HAP-1 (cell line): ENCODE data around the gene DCK.
A peak's percentile ranks its signal among the peaks of the same experiment; 100 is the strongest.
"Not testable (repeated sequence)": the region's sequence is repeated elsewhere in the genome, so short reads cannot be mapped to it uniquely, and the experiment has no call there.

Experiments
- DNase-seq, 2 experiments: peaks; one replicate each; pipeline ENCODE4 v3.0.0-alpha.2; 2016 to 2020; ENCODE audit warnings: low spot score in 2 of 2
- H3K27me3 ChIP-seq: fragments of 250-450 bp; sonication (Bioruptor Pico); 2 replicates; pipeline ENCODE4 v1.5.1; 2020; ENCODE audit warnings: low read depth, mild to moderate bottlenecking, moderate library complexity
- H3K36me3 ChIP-seq: fragments of 250-450 bp; sonication (Bioruptor Pico); replicated peaks from 2 replicates; pipeline ENCODE4 v1.5.1; 2020; ENCODE audit warnings: mild to moderate bottlenecking
- H3K4me1 ChIP-seq: fragments of 250-450 bp; sonication (Bioruptor Pico); 2 replicates; pipeline ENCODE4 v1.5.1; 2020; ENCODE audit warnings: mild to moderate bottlenecking
- H3K4me3 ChIP-seq: fragments of 250-450 bp; sonication (Bioruptor Pico); 2 replicates; pipeline ENCODE4 v1.5.1; 2020; ENCODE audit warnings: mild to moderate bottlenecking, moderate library complexity
- H3K9me3 ChIP-seq: fragments of 250-450 bp; sonication (Bioruptor Pico); 2 replicates; pipeline ENCODE4 v1.5.1; 2020; ENCODE audit warnings: mild to moderate bottlenecking, moderate library complexity
- in situ Hi-C: fragments of 300-500 bp; cut with MboI; formaldehyde crosslinking; loops from 3 replicates; pipeline ENCODE4 v1.14.3; 2020; ENCODE audit warnings: low sequenced_read_pairs, inconsistent platforms, mixed read lengths

DCK gene

DNA sequence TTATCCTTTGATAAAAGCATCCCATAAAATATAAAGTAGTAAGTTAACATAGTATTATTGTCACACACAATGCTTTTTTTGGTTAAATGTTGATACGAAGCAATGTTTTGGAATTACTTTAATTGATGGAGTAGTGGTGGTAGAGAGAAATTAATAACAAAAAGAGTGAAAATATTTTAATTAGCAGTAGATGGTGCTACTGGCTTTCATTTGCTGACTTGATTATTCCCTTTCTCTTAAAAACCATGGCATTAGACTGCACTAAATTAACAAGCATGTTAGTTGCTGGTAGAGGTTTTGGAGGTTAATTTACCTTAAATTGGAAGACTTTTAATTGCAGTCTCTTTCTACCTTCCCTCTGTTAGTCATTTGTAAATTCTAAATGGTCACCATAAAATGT lies 8.9 kb upstream of the DCK start:
- H3K27me3 ChIP-seq: no peaks in the 10 kb centered on the region
- in situ Hi-C loops: no loop called here
- H3K9me3 ChIP-seq: no peaks in the 10 kb centered on the region
- no peaks in the 10 kb centered on the region for H3K4me1 ChIP-seq
- no peaks in the 10 kb centered on the region; the same call in 1 of the 2 replicates for H3K36me3 ChIP-seq
- DNase-seq: no peak
- H3K4me3 ChIP-seq: no peak overlapping the region

DNA sequence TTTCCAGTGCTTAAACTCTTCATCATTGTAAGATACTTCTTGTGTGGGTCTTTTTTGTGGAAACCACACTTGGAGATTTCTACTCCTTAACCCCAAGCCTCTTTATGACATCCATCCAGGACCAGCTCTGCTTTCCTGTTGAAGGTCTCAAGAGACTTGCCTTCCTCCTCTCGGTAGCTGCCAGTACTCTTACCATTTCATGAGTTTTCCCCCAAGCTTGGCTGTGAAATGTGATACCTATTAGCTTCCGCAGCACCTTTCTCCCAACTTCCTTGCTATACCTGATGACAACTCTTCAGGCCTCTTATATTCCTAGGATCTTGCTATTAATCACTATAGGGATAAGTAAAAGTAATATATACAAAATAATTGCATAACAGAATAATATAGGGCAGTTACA lies 1.9 kb upstream of the DCK start:
- Histone ChIP-seq H3K4me3 (no peak overlapping the region), H3K36me3 (no peaks in the 10 kb centered on the region; the same call in 1 of the 2 replicates), H3K9me3 (no peaks in the 10 kb centered on the region), H3K27me3 (no peaks in the 10 kb centered on the region), H3K4me1 (peaks cover 20% of the 10 kb centered on the region)
- DNase-seq: no peak
- in situ Hi-C loops: no loop called here

- H3K4me1 ChIP-seq: peaks cover 27% of the 10 kb centered on the region
- H3K9me3 ChIP-seq: no peaks in the 10 kb centered on the region; the same call in 1 of the 2 replicates
- H3K36me3 ChIP-seq: peaks cover 4% of the 10 kb centered on the region; the same call in 1 of the 2 replicates
- peak overlapping the region; percentile 71 for H3K4me3 ChIP-seq
- in situ Hi-C loops: no loop called here
- H3K27me3 ChIP-seq: no peaks in the 10 kb centered on the region
- DNase-seq: peak; percentile 71 to 74
Observed at GRCh38 chr4:70992391-70992881, 1.0 kb upstream of the DCK start.

- no peak for DNase-seq
- Histone ChIP-seq H3K27me3 (no peaks in the 10 kb centered on the region), H3K36me3 (peaks cover 16% of the 10 kb centered on the region), H3K9me3 (no peaks in the 10 kb centered on the region; the same call in 1 of the 2 replicates), H3K4me3 (peak overlapping the region; percentile 71), H3K4me1 (peaks cover 27% of the 10 kb centered on the region)
- in situ Hi-C loops: no loop called here
Observed at GRCh38 chr4:70994069-70994366, 569 bp downstream of the DCK start.

GRCh38 chr4:70994387-70995099 lies 1.1 kb downstream of the DCK start:
- in situ Hi-C loops: no loop called here
- peaks cover 27% of the 10 kb centered on the region for H3K4me1 ChIP-seq
- peak overlapping the region; percentile 71 for H3K4me3 ChIP-seq
- no peaks in the 10 kb centered on the region for H3K27me3 ChIP-seq
- H3K36me3 ChIP-seq: peaks cover 22% of the 10 kb centered on the region
- no peaks in the 10 kb centered on the region; the same call in 1 of the 2 replicates for H3K9me3 ChIP-seq
- DNase-seq: peak in 1 of 2 experiments; percentile 19

DNA sequence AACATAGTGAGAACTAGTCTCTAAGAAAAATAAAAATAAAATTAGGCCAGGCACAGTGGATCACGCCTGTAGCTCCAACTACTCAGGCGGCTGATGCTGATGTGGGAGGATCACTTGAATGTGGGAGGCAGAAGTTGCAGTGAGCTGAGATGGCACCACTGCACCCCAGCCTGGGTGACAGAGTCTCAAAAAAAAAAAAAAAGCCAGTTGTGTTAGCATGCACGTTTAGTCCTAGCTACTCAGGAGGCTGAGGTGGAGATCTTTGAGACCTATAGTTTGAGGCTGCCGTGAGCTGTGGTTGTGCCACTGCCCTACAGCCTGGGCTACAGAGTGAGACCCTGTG lies 2.5 kb downstream of the DCK start:
- H3K27me3 ChIP-seq: no peaks in the 10 kb centered on the region
- no peaks in the 10 kb centered on the region; the same call in none of the 2 replicates for H3K9me3 ChIP-seq
- DNase-seq: no peak
- H3K4me3 ChIP-seq: no peak overlapping the region; the same call in 1 of the 2 replicates
- H3K4me1 ChIP-seq: peaks cover 27% of the 10 kb centered on the region
- in situ Hi-C loops: no loop called here
- peaks cover 26% of the 10 kb centered on the region for H3K36me3 ChIP-seq

DNA sequence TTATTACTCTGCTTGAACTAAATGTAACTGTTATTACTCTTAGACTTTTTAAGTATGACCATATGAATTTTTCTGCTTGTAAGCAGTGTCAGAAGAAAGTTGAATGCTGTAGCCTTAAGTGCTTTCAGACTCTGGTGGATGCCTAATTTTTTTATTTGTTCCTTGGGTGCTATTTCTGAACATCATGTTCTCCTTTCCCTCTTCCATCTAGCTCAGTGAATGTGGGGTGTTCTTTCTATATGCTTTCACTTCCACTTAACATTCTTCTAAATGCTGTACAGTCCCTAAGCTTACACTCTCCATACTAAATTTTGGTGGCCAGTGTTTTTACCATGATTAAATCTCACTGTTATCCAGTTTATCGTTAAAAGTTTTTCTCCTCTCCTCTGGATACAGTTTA lies 3.6 kb downstream of the DCK start:
- Histone ChIP-seq H3K9me3 (peaks cover 3% of the 10 kb centered on the region), H3K4me3 (no peak overlapping the region), H3K27me3 (no peaks in the 10 kb centered on the region), H3K36me3 (peaks cover 26% of the 10 kb centered on the region), H3K4me1 (peaks cover 27% of the 10 kb centered on the region)
- no peak for DNase-seq
- in situ Hi-C loops: no loop called here

GRCh38 chr4:70997546-70997945 lies 4.1 kb downstream of the DCK start:
- no peak for DNase-seq
- peaks cover 26% of the 10 kb centered on the region for H3K36me3 ChIP-seq
- no peaks in the 10 kb centered on the region for H3K27me3 ChIP-seq
- no peak overlapping the region for H3K4me3 ChIP-seq
- peaks cover 4% of the 10 kb centered on the region for H3K9me3 ChIP-seq
- peaks cover 23% of the 10 kb centered on the region for H3K4me1 ChIP-seq
- in situ Hi-C loops: no loop called here

- H3K4me3 ChIP-seq, in situ Hi-C loops, H3K9me3 ChIP-seq, H3K27me3 ChIP-seq, DNase-seq: not testable (repeated sequence)
- peaks cover 20% of the 10 kb centered on the region for H3K4me1 ChIP-seq
- peaks cover 26% of the 10 kb centered on the region for H3K36me3 ChIP-seq
Observed at GRCh38 chr4:70999639-71000038, 6.2 kb downstream of the DCK start.

GRCh38 chr4:71001363-71001762 lies 7.9 kb downstream of the DCK start:
- H3K4me1 ChIP-seq: peaks cover 12% of the 10 kb centered on the region
- H3K36me3 ChIP-seq: peaks cover 26% of the 10 kb centered on the region
- DNase-seq, in situ Hi-C loops, H3K9me3 ChIP-seq, H3K4me3 ChIP-seq, H3K27me3 ChIP-seq: not testable (repeated sequence)

DNA sequence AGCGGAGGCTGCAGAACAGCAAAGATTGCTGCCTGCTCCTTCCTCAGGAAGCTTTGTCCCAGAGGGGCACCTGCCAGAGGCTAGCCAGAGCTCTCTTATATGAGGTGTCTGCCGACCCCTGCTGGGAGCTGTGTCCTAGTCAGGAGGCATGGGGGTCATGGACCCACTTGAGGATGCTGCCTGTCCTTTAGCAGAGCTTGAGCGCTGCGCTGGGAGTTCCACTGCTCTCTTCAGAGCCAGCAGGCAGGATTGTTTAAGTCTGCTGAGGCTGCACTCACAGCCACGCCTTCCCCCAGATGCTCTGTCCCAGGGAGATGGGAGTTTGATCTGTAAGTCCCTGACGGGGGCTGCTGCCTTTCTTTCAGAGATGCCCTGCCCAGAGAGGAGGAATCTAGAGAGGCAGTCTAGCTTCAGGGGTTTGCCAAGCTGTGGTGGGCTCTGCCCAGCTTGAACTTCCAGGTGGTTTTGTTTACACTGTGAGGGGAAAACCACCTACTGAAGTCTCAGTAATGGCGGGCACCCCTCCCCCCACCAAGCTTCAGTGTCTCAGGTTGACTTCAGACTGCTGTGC lies 10.9 kb downstream of the DCK start:
- no peak for DNase-seq
- Histone ChIP-seq H3K9me3 (peaks cover 4% of the 10 kb centered on the region), H3K4me3 (no peak overlapping the region), H3K4me1 (peaks cover 5% of the 10 kb centered on the region; the same call in 1 of the 2 replicates), H3K27me3 (no peaks in the 10 kb centered on the region), H3K36me3 (peaks cover 6% of the 10 kb centered on the region)
- in situ Hi-C loops: no loop called here

- H3K4me3 ChIP-seq, H3K36me3 ChIP-seq, H3K9me3 ChIP-seq, in situ Hi-C loops, H3K27me3 ChIP-seq, H3K4me1 ChIP-seq, DNase-seq: not testable (repeated sequence)
Observed at GRCh38 chr4:71005025-71005424, 11.6 kb downstream of the DCK start.

- Histone ChIP-seq H3K4me3 (no peak overlapping the region), H3K36me3 (no peaks in the 10 kb centered on the region), H3K9me3 (peaks cover 4% of the 10 kb centered on the region), H3K4me1 (peaks cover 5% of the 10 kb centered on the region; the same call in 1 of the 2 replicates), H3K27me3 (no peaks in the 10 kb centered on the region)
- DNase-seq: no peak
- in situ Hi-C loops: no loop called here
Observed at GRCh38 chr4:71006203-71006907, 12.9 kb downstream of the DCK start.

- in situ Hi-C loops: no loop called here
- no peak overlapping the region for H3K4me3 ChIP-seq
- DNase-seq: no peak
- 0 out of 2 replicates have a peak, but pooled peaks cover 2% of the 10 kb centered on the region for H3K4me1 ChIP-seq
- no peaks in the 10 kb centered on the region for H3K9me3 ChIP-seq
- H3K27me3 ChIP-seq: no peaks in the 10 kb centered on the region
- no peaks in the 10 kb centered on the region for H3K36me3 ChIP-seq
Observed at GRCh38 chr4:71008196-71008595, 14.7 kb downstream of the DCK start.
